Panc1 (cell line): ENCODE data around the gene MXD4.

Source experiments
- POLR2AphosphoS5 ChIP-seq: IDR thresholded peaks from 2 replicates; pipeline ENCODE4 v1.6.1; 2012; ENCODE audit warnings: mild to moderate bottlenecking, low read depth, low read length, moderate library complexity
- TF ChIP-seq, protein P1 (sequence below): fragments of 450-650 bp; IDR thresholded peaks from 2 replicates; pipeline ENCODE4 v1.5.1; 2017; ENCODE audit warnings: mild to moderate bottlenecking

DNA sequence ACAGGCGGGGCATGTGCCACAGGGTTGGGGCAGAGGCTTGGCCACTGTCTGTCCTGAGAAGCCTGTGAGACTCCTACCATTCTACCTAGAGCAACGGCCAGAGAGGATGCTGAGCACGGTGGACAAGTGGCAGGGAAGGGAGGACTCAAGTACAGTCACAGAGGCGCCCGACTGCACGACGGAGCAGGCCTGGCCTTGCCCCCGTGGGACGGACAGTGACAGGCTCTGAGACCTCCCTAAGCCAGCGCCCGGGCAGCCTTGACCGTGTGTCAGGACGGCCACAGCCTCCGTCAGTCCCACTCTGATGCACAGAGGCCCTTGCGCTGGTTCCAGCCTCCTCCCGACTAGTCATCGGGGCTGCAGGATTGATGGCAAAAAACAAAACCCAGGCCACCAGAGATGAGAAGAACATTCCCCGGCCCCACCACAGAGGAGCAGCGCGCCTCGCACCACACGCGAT, 36.7 kb upstream of the MXD4 start:
- no peak for TF ChIP-seq POLR2AphosphoS5
- TF ChIP-seq, protein P1, sequence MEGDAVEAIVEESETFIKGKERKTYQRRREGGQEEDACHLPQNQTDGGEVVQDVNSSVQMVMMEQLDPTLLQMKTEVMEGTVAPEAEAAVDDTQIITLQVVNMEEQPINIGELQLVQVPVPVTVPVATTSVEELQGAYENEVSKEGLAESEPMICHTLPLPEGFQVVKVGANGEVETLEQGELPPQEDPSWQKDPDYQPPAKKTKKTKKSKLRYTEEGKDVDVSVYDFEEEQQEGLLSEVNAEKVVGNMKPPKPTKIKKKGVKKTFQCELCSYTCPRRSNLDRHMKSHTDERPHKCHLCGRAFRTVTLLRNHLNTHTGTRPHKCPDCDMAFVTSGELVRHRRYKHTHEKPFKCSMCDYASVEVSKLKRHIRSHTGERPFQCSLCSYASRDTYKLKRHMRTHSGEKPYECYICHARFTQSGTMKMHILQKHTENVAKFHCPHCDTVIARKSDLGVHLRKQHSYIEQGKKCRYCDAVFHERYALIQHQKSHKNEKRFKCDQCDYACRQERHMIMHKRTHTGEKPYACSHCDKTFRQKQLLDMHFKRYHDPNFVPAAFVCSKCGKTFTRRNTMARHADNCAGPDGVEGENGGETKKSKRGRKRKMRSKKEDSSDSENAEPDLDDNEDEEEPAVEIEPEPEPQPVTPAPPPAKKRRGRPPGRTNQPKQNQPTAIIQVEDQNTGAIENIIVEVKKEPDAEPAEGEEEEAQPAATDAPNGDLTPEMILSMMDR: no peak
